ENCODE measurements around the gene MAP3K9.

MAP3K9 gene

GRCh38 chr14:70816525-70816924, 7.2 kb upstream of the MAP3K9 start:
- no peak for DNase-seq

- no peak for DNase-seq
Measured at GRCh38 chr14:70814466-70814865, 5.2 kb upstream of the MAP3K9 start.

- DNase-seq, result no peak
Measured at GRCh38 chr14:70812124-70812818, 3.0 kb upstream of the MAP3K9 start.

GRCh38 chr14:70811578-70811977, 2.3 kb upstream of the MAP3K9 start:
- no peak for DNase-seq

GRCh38 chr14:70811050-70811449, 1.7 kb upstream of the MAP3K9 start:
- DNase-seq, result no peak

- no peak for DNase-seq
Measured at GRCh38 chr14:70810621-70811020, 1.3 kb upstream of the MAP3K9 start.

- DNase-seq, result peak; percentile 42
Measured at GRCh38 chr14:70808416-70809224, 693 bp downstream of the MAP3K9 start.

GRCh38 chr14:70807898-70808415, 1.4 kb downstream of the MAP3K9 start:
- DNase-seq, result peak; percentile 24

- DNase-seq, result no peak
Measured at GRCh38 chr14:70804556-70805162, 4.7 kb downstream of the MAP3K9 start.

- DNase-seq, result no peak
Measured at GRCh38 chr14:70803321-70804310, 5.7 kb downstream of the MAP3K9 start.

GRCh38 chr14:70802379-70802778, 6.9 kb downstream of the MAP3K9 start:
- DNase-seq, result no peak

- no peak for DNase-seq
Measured at GRCh38 chr14:70801836-70802235, 7.5 kb downstream of the MAP3K9 start.

GRCh38 chr14:70796551-70796950, 12.8 kb downstream of the MAP3K9 start:
- DNase-seq, result no peak

GRCh38 chr14:70794294-70794693, 15.0 kb downstream of the MAP3K9 start:
- DNase-seq, result no peak

GRCh38 chr14:70793637-70794036, 15.7 kb downstream of the MAP3K9 start:
- no peak for DNase-seq

- no peak for DNase-seq
Measured at GRCh38 chr14:70792939-70793338, 16.4 kb downstream of the MAP3K9 start.

GRCh38 chr14:70791971-70792370, 17.3 kb downstream of the MAP3K9 start:
- DNase-seq, result no peak

GRCh38 chr14:70789961-70790360, 19.4 kb downstream of the MAP3K9 start:
- no peak for DNase-seq

- DNase-seq, result no peak
Measured at GRCh38 chr14:70789361-70789760, 20.0 kb downstream of the MAP3K9 start.

GRCh38 chr14:70788898-70789297, 20.4 kb downstream of the MAP3K9 start:
- DNase-seq, result no peak

GRCh38 chr14:70785556-70785955, 23.8 kb downstream of the MAP3K9 start:
- no peak for DNase-seq

- DNase-seq, result no peak
Measured at GRCh38 chr14:70784886-70785285, 24.4 kb downstream of the MAP3K9 start.

Data from COR-L47 (cell line).